SK-N-SH (cell line): ENCODE data around the gene NPDC1. TPM values are rescaled to one million over a fixed set of nuclear protein-coding genes. Genes with fewer than 3 reads are reported as not detected.
A peak's percentile ranks its signal among the peaks of the same experiment; 100 is the strongest.

Experiments used
- CTCF ChIA-PET: fragments of 300-600, 350-600 bp; formaldehyde crosslinking; extraction: SDS; loops from one replicate; lab custom pipeline; 2021; lab: Yijun Ruan, JAX
- POLR2A ChIA-PET: fragments of 350-600 bp; sonication (Branson Sonifier 250); formaldehyde crosslinking; extraction: SDS; loops from one replicate; lab custom pipeline; 2020; ENCODE audit warnings: antibody characterized with exemption, inconsistent platforms; lab: Yijun Ruan, JAX
- DNase-seq: peaks from one replicate; pipeline ENCODE4 v3.0.0; 2012
- H2AFZ ChIP-seq: fragments of 200-600 bp; sonication (generic); 2 replicates; pipeline ENCODE4 v1.8.1; 2016; ENCODE audit warnings: antibody characterized with exemption, mild to moderate bottlenecking, low read depth
- H3F3A ChIP-seq: fragments of 200-600 bp; sonication (generic); replicated peaks from 2 replicates; pipeline ENCODE3; 2016; ENCODE audit warnings: antibody characterized with exemption, mild to moderate bottlenecking; ENCODE audit not compliant: insufficient read depth
- H3K27ac ChIP-seq, 2 experiments: fragments of 200-500 bp in 1 of 2; fragments of 200-600 bp in 1 of 2; sonication (Bioruptor generic) in 1 of 2; sonication (generic), shearing (Covaris generic) in 1 of 2; 2 replicates each; pipeline versions ENCODE4 v1.5.1 to v1.6.1; 2014 to 2016; ENCODE audit warnings: low read depth in 2 of 2, inconsistent platforms in 1 of 2, low read length in 1 of 2, mild to moderate bottlenecking in 1 of 2, mixed read lengths in 1 of 2
- H3K27me3 ChIP-seq: fragments of 200-600 bp; sonication (generic), shearing (Covaris generic); 2 replicates; pipeline ENCODE4 v1.6.1; 2016; ENCODE audit warnings: mixed run types; ENCODE audit not compliant: insufficient read depth
- H3K36me3 ChIP-seq, 2 experiments: fragments of 200-500 bp in 1 of 2; fragments of 200-600 bp in 1 of 2; sonication (Bioruptor generic) in 1 of 2; sonication (generic) in 1 of 2; replicated peaks in 1 of 2; 2 replicates each; pipeline versions ENCODE3 to v1.5.1; 2014 to 2016; ENCODE audit warnings: low read length in 1 of 2, mild to moderate bottlenecking in 1 of 2; ENCODE audit not compliant: insufficient read depth in 2 of 2, control insufficient read depth in 1 of 2
- H3K4me1 ChIP-seq, 2 experiments: fragments of 200-500 bp in 1 of 2; fragments of 200-600 bp in 1 of 2; sonication (Bioruptor generic) in 1 of 2; sonication (generic), shearing (Covaris generic) in 1 of 2; 2 replicates each; pipeline versions ENCODE4 v1.5.1 to v1.6.1; 2014 to 2016; ENCODE audit warnings: low read depth in 1 of 2, low read length in 1 of 2, mixed run types in 1 of 2; ENCODE audit not compliant: insufficient read depth in 2 of 2, control insufficient read depth in 1 of 2
- H3K4me2 ChIP-seq: fragments of 200-600 bp; sonication (generic), shearing (Covaris generic); 2 replicates; pipeline ENCODE4 v1.6.1; 2017; ENCODE audit warnings: mixed run types
- H3K4me3 ChIP-seq, 2 experiments: fragments of 200-500 bp in 1 of 2; fragments of 200-600 bp in 1 of 2; sonication (Bioruptor generic) in 1 of 2; sonication (generic), shearing (Covaris generic) in 1 of 2; 2 replicates each; pipeline versions ENCODE4 v1.5.1 to v1.8.1; 2014 to 2016; ENCODE audit warnings: low read depth in 2 of 2, inconsistent platforms in 1 of 2, low read length in 1 of 2, mild to moderate bottlenecking in 1 of 2, mixed read lengths in 1 of 2, moderate library complexity in 1 of 2
- H3K79me2 ChIP-seq: fragments of 200-600 bp; sonication (generic); 2 replicates; pipeline ENCODE4 v1.8.1; 2017; ENCODE audit warnings: mild to moderate bottlenecking; ENCODE audit not compliant: insufficient read depth
- H3K9ac ChIP-seq: fragments of 200-600 bp; sonication (generic); 2 replicates; pipeline ENCODE4 v1.6.1; 2017; ENCODE audit warnings: mixed run types
- H3K9me2 ChIP-seq: fragments of 200-600 bp; sonication (generic); 2 replicates; pipeline ENCODE4 v1.6.1; 2017; ENCODE audit warnings: mixed run types
- H3K9me3 ChIP-seq: fragments of 200-600 bp; sonication (generic); 2 replicates; pipeline ENCODE4 v1.6.1; 2017; ENCODE audit warnings: mixed run types, mild to moderate bottlenecking, moderate library complexity
- H4K20me1 ChIP-seq: fragments of 200-600 bp; sonication (generic); 2 replicates; pipeline ENCODE4 v1.6.1; 2017; ENCODE audit warnings: mild to moderate bottlenecking, mixed run types; ENCODE audit not compliant: insufficient read depth
- CTCF ChIP-seq: fragments of 200-600 bp; sonication (generic); IDR thresholded peaks from 2 replicates; pipeline ENCODE4 v1.6.1; 2017; ENCODE audit warnings: antibody characterized with exemption, mild to moderate bottlenecking, moderate library complexity
- ELF1 ChIP-seq: IDR thresholded peaks from 2 replicates; pipeline ENCODE4 v1.4.0; 2012
- IRF3 ChIP-seq: fragments of 150-350 bp; IDR thresholded peaks from 2 replicates; pipeline ENCODE4 v1.6.1; 2016; ENCODE audit warnings: mild to moderate bottlenecking, low read depth, low read length
- MEF2A ChIP-seq: IDR thresholded peaks from 2 replicates; pipeline ENCODE4 v1.4.0; 2012; ENCODE audit warnings: low read depth, borderline replicate concordance
- RAD21 ChIP-seq: IDR thresholded peaks from 2 replicates; pipeline ENCODE4 v1.6.1; 2012; ENCODE audit warnings: mild to moderate bottlenecking, low read length
- REST ChIP-seq: IDR thresholded peaks from 2 replicates; pipeline ENCODE4 v1.6.1; 2012; ENCODE audit warnings: mild to moderate bottlenecking, low read depth, low read length, moderate library complexity
- SMC3 ChIP-seq: IDR thresholded peaks from 2 replicates; pipeline ENCODE4 v1.6.1; 2012; ENCODE audit warnings: low read depth, low read length, improper control_type of control experiment
- USF1 ChIP-seq: IDR thresholded peaks from 2 replicates; pipeline ENCODE4 v1.4.0; 2012; ENCODE audit warnings: low read depth, borderline replicate concordance
- USF2 ChIP-seq: fragments of 150-350 bp; IDR thresholded peaks from 2 replicates; pipeline ENCODE4 v1.6.1; 2017; ENCODE audit warnings: antibody characterized with exemption, low read length, low read depth, borderline replicate concordance
- WGBS: methylation state at CpG from one replicate; pipeline ENCODE4 v1.1.6; 2017; ENCODE audit warnings: low lambda C conversion rate; 5-methylcytosine and 5-hydroxymethylcytosine counted together
- polyA plus RNA-seq, 3 experiments: library from polyadenylated mRNA; depleted of rRNA; stranded (reverse); fragments of >200 nt; gene quantifications; 2 replicates each; pipeline ENCODE4 v1.2.3, GENCODE V29; 2012

NPDC1 gene
- polyA plus RNA-seq, 1 of the 3 experiments (the other 2 are of a cell fraction), result 48.1 TPM

- Histone ChIP-seq H2AFZ (no peak overlapping the region), H3K4me3 (peak overlapping the region in 1 of 2 experiments; percentile 53; a peak in 2 of 4 replicates), H3K4me2 (peak overlapping the region; percentile 48), H3K27me3 (no peaks in the 10 kb centered on the region), H4K20me1 (peaks cover 12% of the 10 kb centered on the region; the same call in 1 of the 2 replicates), H3K9me3 (no peaks in the 10 kb centered on the region), H3K9ac (no peak overlapping the region), H3F3A (peaks cover 11% of the 10 kb centered on the region), H3K36me3 (no peaks in the 10 kb centered on the region), H3K9me2 (no peaks in the 10 kb centered on the region), H3K27ac (no peak overlapping the region), H3K79me2 (0 out of 2 replicates have a peak, but pooled peaks cover 3% of the 10 kb centered on the region), H3K4me1 (peaks cover 0 to 32% of the 10 kb centered on the region in 2 experiments; a peak in 1 of 4 replicates)
- no peak for TF ChIP-seq USF1
- no peak for TF ChIP-seq USF2
- no peak for TF ChIP-seq SMC3
- no peak for TF ChIP-seq RAD21
- TF ChIP-seq IRF3, result no peak
- no peak for TF ChIP-seq MEF2A
- TF ChIP-seq ELF1, result no peak
- CTCF ChIA-PET, result interaction anchor here (0.5 to 16.8 kb wide), 26 partner anchors 8 to 1842 kb away, joined by 3 to 803 read pairs (median 6); partner anchors contain the start of genes ABCA2, ENTPD2, FUT7 and MAN1B1
- WGBS, result 98% methylated on average over 7 of the region's 17 CpGs
- POLR2A ChIA-PET, result interaction anchor here (0.6 to 2.8 kb wide), 6 partner anchors 13 to 43 kb away, joined by 3 to 21 read pairs (median 4); partner anchors contain the start of genes FUT7, MAN1B1 and NPDC1
- no peak for DNase-seq
Measured at GRCh38 chr9:137068539-137069507, 22.8 kb upstream of the NPDC1 start.

- no peak for TF ChIP-seq USF1
- no peak for TF ChIP-seq MEF2A
- TF ChIP-seq RAD21, result peak; percentile 77
- TF ChIP-seq REST, result peak; percentile 56; the same call in 1 of the 2 replicates
- peak; percentile 76 for TF ChIP-seq CTCF
- TF ChIP-seq SMC3, result peak; percentile 75
- H3K27me3 ChIP-seq, result no peaks in the 10 kb centered on the region
- no peaks in the 10 kb centered on the region for H3K9me3 ChIP-seq
- peak; percentile 90 for DNase-seq
- peaks cover 12% of the 10 kb centered on the region; the same call in 1 of the 2 replicates for H4K20me1 ChIP-seq
- H3K36me3 ChIP-seq, result no peaks in the 10 kb centered on the region
- WGBS, result 56% methylated on average over 8 of the region's 12 CpGs
- H3K27ac ChIP-seq, result no peak overlapping the region
- H3K9ac ChIP-seq, result no peak overlapping the region
- no peaks in the 10 kb centered on the region for H3K9me2 ChIP-seq
- ChIA-PET POLR2A (interaction anchor here (0.8 to 1.4 kb wide), 4 partner anchors 12 to 43 kb away, joined by 3 to 6 read pairs (median 4); partner anchors contain the start of gene FUT7), CTCF (interaction anchor here (0.6 to 16.8 kb wide), 27 partner anchors 9 to 280 kb away, joined by 3 to 803 read pairs (median 4); partner anchors contain the start of genes ABCA2, ENTPD2, FUT7 and MAN1B1)
- peaks cover 0 to 34% of the 10 kb centered on the region in 2 experiments; a peak in 1 of 4 replicates for H3K4me1 ChIP-seq
- H3F3A ChIP-seq, result peaks cover 11% of the 10 kb centered on the region
- no peak overlapping the region for H2AFZ ChIP-seq
- H3K4me2 ChIP-seq, result no peak overlapping the region
- H3K79me2 ChIP-seq, result 0 out of 2 replicates have a peak, but pooled peaks cover 3% of the 10 kb centered on the region
- H3K4me3 ChIP-seq, result no peak overlapping the region
Measured at GRCh38 chr9:137067860-137068538, 22.0 kb upstream of the NPDC1 start.
